HepG2 (cell line): ENCODE measurements around the gene JMJD8. TPM values are rescaled to one million over a fixed set of nuclear protein-coding genes. Genes with fewer than 3 reads are reported as not detected.

Experiments
- ARNT2 ChIP-seq: sonication (generic); formaldehyde crosslinking; IDR thresholded peaks from 2 replicates; pipeline ENCODE4 v1.8.0; 2022; ENCODE audit warnings: mild to moderate bottlenecking, low read depth, missing genetic modification reagents, moderate library complexity
- ATRX ChIP-seq: sonication (generic); formaldehyde crosslinking; IDR thresholded peaks from 2 replicates; pipeline ENCODE4 v1.4.0; 2020; ENCODE audit warnings: missing genetic modification reagents, borderline replicate concordance
- FOSL2 ChIP-seq: sonication (generic); formaldehyde crosslinking; IDR thresholded peaks from 2 replicates; pipeline ENCODE4 v1.4.0; 2020; ENCODE audit warnings: missing genetic modification reagents
- FOXM1 ChIP-seq: sonication (generic); formaldehyde crosslinking; IDR thresholded peaks from 2 replicates; pipeline ENCODE4 v1.5.0; 2020; ENCODE audit warnings: missing genetic modification reagents
- HNRNPLL ChIP-seq: fragments of 200-400 bp; formaldehyde crosslinking; IDR thresholded peaks from 2 replicates; pipeline ENCODE4 v1.6.1; 2017; ENCODE audit warnings: mild to moderate bottlenecking, low read depth, low read length; ENCODE audit not compliant: poor library complexity, severe bottlenecking
- JUNB ChIP-seq: sonication (generic); formaldehyde crosslinking; IDR thresholded peaks from 2 replicates; pipeline ENCODE4 v1.8.0; 2022; ENCODE audit warnings: missing genetic modification reagents, mild to moderate bottlenecking, borderline replicate concordance
- NCOA1 ChIP-seq: sonication (generic); formaldehyde crosslinking; IDR thresholded peaks from 2 replicates; pipeline ENCODE4 v1.9.0; 2021; ENCODE audit warnings: missing genetic modification reagents
- NFKB2 ChIP-seq: sonication (generic); formaldehyde crosslinking; IDR thresholded peaks from 2 replicates; pipeline ENCODE4 v1.4.0; 2020; ENCODE audit warnings: missing genetic modification reagents, borderline replicate concordance
- NR2C2 ChIP-seq: sonication (generic); formaldehyde crosslinking; IDR thresholded peaks from 2 replicates; pipeline ENCODE4 v1.4.0; 2020; ENCODE audit warnings: missing genetic modification reagents, mild to moderate bottlenecking, moderate library complexity, borderline replicate concordance
- PCBP1 ChIP-seq: fragments of 200-400 bp; formaldehyde crosslinking; IDR thresholded peaks from 2 replicates; pipeline ENCODE4 v1.6.1; 2017; ENCODE audit warnings: mild to moderate bottlenecking, low read depth, low read length, borderline replicate concordance
- POLR2AphosphoS5 ChIP-seq: IDR thresholded peaks from 2 replicates; pipeline ENCODE4 v1.6.1; 2012; ENCODE audit warnings: low read depth, low read length
- RFX5 ChIP-seq: IDR thresholded peaks from 2 replicates; pipeline ENCODE4 v1.6.1; 2011; ENCODE audit warnings: low read depth, low read length, improper control_type of control experiment
- SRY ChIP-seq: sonication (generic); formaldehyde crosslinking; IDR thresholded peaks from 2 replicates; pipeline ENCODE4 v1.8.0; 2022; ENCODE audit warnings: mild to moderate bottlenecking, missing genetic modification reagents
- SYNCRIP ChIP-seq: fragments of 200-400 bp; formaldehyde crosslinking; IDR thresholded peaks from 2 replicates; pipeline ENCODE4 v1.6.1; 2018; ENCODE audit warnings: mild to moderate bottlenecking, low read depth, low read length; ENCODE audit not compliant: insufficient read depth
- TAF1 ChIP-seq: sonication (generic); formaldehyde crosslinking; IDR thresholded peaks from 2 replicates; pipeline ENCODE4 v1.4.0; 2020; ENCODE audit warnings: missing genetic modification reagents
- YEATS4 ChIP-seq: sonication (generic); formaldehyde crosslinking; IDR thresholded peaks from 2 replicates; pipeline ENCODE4 v1.4.0; 2020; ENCODE audit warnings: missing genetic modification reagents, borderline replicate concordance
- ZBTB1 ChIP-seq: sonication (generic); formaldehyde crosslinking; IDR thresholded peaks from 2 replicates; pipeline ENCODE4 v1.4.0; 2020; ENCODE audit warnings: missing genetic modification reagents, borderline replicate concordance
- ZBTB21 ChIP-seq: sonication (generic); formaldehyde crosslinking; IDR thresholded peaks from 2 replicates; pipeline ENCODE4 v1.4.0; 2020; ENCODE audit warnings: missing genetic modification reagents
- ZBTB38 ChIP-seq: sonication (generic); formaldehyde crosslinking; IDR thresholded peaks from 2 replicates; pipeline ENCODE4 v1.5.1; 2020; ENCODE audit warnings: mild to moderate bottlenecking, missing genetic modification reagents
- ZFP41 ChIP-seq: sonication (generic); formaldehyde crosslinking; IDR thresholded peaks from 2 replicates; pipeline ENCODE4 v1.4.0; 2020; ENCODE audit warnings: mild to moderate bottlenecking, missing genetic modification reagents, borderline replicate concordance
- ZKSCAN1 ChIP-seq: fragments of 150-350 bp; IDR thresholded peaks from 2 replicates; pipeline ENCODE4 v1.6.1; 2014; ENCODE audit warnings: low read length
- ZSCAN22 ChIP-seq: sonication (generic); formaldehyde crosslinking; IDR thresholded peaks from 2 replicates; pipeline ENCODE4 v1.4.0; 2020; ENCODE audit warnings: mild to moderate bottlenecking, missing genetic modification reagents
- polyA plus RNA-seq, 8 experiments: library from polyadenylated mRNA; depleted of rRNA in 3 of 8; stranded (reverse) in 7 of 8; unstranded in 1 of 8; fragments of >200 nt; fragmentation: Illumina TruSeq in 4 of 8; extraction: Trizol in 4 of 8; gene quantifications; 2 replicates each; pipeline versions ENCODE4 v1.2.1 to v1.2.3, GENCODE V29; 2011 to 2016; ENCODE audit warnings: low read depth in 4 of 8, missing spikeins in 1 of 8, mixed read lengths in 1 of 8; ENCODE audit not compliant: insufficient read depth in 1 of 8
- total RNA-seq, 5 experiments: library from RNA; depleted of rRNA; stranded (reverse); fragments of >200 nt; fragmentation: Illumina TruSeq; extraction: Trizol; gene quantifications; 2 replicates each; pipeline ENCODE4 v1.2.3, GENCODE V29; 2016; ENCODE audit warnings: low read depth in 1 of 5
- TF ChIP-seq, protein P1 (sequence below): sonication (generic); formaldehyde crosslinking; IDR thresholded peaks from 2 replicates; pipeline ENCODE4 v1.8.1; 2023; ENCODE audit warnings: mild to moderate bottlenecking, missing genetic modification reagents
- TF ChIP-seq, protein P2 (sequence below): sonication (generic); formaldehyde crosslinking; IDR thresholded peaks from 2 replicates; pipeline ENCODE4 v1.4.0; 2020; ENCODE audit warnings: mild to moderate bottlenecking, missing genetic modification reagents
- TF ChIP-seq, protein P3 (sequence below), 2 experiments: sonication (generic) in 1 of 2; formaldehyde crosslinking in 1 of 2; IDR thresholded peaks; 2 replicates each; pipeline versions ENCODE4 v1.4.0 to v1.6.1; 2018 to 2020; ENCODE audit warnings: missing genetic modification reagents in 2 of 2, borderline replicate concordance in 1 of 2, low read depth in 1 of 2, mild to moderate bottlenecking in 1 of 2, missing biosample characterization in 1 of 2
- TF ChIP-seq, protein P4 (sequence below): IDR thresholded peaks from 2 replicates; pipeline ENCODE4 v1.6.1; 2016; ENCODE audit warnings: missing genetic modification reagents, missing compliant biosample characterization

JMJD8 gene
- total and polyA plus RNA-seq, 2 of the 13 experiments (the other 11 are each of a cell fraction or from before 2014, with no cell fraction given), result 2.6 to 11.8 TPM

DNA sequence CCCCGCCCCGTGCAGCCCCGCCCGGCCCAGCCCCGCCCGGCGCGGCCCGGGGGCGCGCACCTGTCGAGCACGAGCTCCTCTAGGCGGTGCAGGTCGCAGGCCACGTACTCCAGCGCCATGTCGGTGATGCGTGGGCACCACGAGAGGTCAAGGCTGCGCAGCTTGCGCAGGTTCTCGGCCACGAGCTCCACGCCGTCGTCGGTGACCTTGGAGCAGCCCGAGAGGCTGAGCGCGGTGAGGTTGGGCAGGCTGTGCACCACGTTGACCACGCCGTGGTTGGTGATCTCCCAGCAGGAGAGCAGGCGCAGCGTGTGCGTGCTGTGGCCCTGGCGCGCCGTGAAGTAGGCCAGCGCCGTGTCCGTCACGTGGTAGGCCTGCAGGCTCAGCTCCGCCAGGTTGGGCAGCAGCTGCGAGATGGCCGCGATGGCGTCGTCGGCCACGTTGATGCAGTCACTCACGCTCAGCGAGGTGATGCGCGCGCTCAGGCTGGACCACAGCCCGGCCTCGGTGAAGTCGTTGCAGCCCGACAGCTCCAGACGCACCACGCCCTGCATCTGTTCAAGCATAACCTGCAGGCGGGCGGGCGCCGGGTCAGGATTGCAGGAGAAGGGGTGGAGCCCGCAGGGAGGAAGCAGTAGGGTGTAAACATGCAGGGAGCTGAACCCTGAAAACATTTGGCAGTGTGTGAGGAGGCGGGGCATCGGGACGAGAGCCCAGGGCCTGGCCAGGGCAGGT lies 11.4 kb upstream of the JMJD8 start (continued):
- TF ChIP-seq ZFP41 (CRISPR knock-in tag) (peak; percentile 45; the same call in 1 of the 2 replicates), ZBTB38 (CRISPR knock-in tag) (peak; percentile 75), FOSL2 (CRISPR knock-in tag) (no peak), PCBP1 (no peak), ZBTB1 (CRISPR knock-in tag) (no peak), FOXM1 (CRISPR knock-in tag) (0 out of 2 replicates have a peak, but pooled peaks have one; percentile 28), ARNT2 (CRISPR knock-in tag) (peak; percentile 71), TAF1 (CRISPR knock-in tag) (no peak; the same call in 1 of the 2 replicates), ATRX (CRISPR knock-in tag) (no peak), NR2C2 (CRISPR knock-in tag) (0 out of 2 replicates have a peak, but pooled peaks have one; percentile 24), RFX5 (no peak), SYNCRIP (no peak), ZSCAN22 (CRISPR knock-in tag) (no peak), POLR2AphosphoS5 (no peak), NFKB2 (peak; percentile 59; the same call in 1 of the 2 replicates), HNRNPLL (peak; percentile 96), ZBTB21 (CRISPR knock-in tag) (no peak), SRY (CRISPR knock-in tag) (no peak), NCOA1 (CRISPR knock-in tag) (peak; percentile 35; the same call in 1 of the 2 replicates), JUNB (CRISPR knock-in tag) (peak; percentile 17; the same call in 1 of the 2 replicates), YEATS4 (CRISPR knock-in tag) (no peak), ZKSCAN1 (no peak)
- TF ChIP-seq, protein P1, sequence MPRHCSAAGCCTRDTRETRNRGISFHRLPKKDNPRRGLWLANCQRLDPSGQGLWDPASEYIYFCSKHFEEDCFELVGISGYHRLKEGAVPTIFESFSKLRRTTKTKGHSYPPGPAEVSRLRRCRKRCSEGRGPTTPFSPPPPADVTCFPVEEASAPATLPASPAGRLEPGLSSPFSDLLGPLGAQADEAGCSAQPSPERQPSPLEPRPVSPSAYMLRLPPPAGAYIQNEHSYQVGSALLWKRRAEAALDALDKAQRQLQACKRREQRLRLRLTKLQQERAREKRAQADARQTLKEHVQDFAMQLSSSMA (CRISPR knock-in tag), result no peak; the same call in 1 of the 2 replicates
- TF ChIP-seq, protein P2, sequence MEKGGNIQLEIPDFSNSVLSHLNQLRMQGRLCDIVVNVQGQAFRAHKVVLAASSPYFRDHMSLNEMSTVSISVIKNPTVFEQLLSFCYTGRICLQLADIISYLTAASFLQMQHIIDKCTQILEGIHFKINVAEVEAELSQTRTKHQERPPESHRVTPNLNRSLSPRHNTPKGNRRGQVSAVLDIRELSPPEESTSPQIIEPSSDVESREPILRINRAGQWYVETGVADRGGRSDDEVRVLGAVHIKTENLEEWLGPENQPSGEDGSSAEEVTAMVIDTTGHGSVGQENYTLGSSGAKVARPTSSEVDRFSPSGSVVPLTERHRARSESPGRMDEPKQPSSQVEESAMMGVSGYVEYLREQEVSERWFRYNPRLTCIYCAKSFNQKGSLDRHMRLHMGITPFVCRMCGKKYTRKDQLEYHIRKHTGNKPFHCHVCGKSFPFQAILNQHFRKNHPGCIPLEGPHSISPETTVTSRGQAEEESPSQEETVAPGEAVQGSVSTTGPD, result no peak
- TF ChIP-seq, protein P3, sequence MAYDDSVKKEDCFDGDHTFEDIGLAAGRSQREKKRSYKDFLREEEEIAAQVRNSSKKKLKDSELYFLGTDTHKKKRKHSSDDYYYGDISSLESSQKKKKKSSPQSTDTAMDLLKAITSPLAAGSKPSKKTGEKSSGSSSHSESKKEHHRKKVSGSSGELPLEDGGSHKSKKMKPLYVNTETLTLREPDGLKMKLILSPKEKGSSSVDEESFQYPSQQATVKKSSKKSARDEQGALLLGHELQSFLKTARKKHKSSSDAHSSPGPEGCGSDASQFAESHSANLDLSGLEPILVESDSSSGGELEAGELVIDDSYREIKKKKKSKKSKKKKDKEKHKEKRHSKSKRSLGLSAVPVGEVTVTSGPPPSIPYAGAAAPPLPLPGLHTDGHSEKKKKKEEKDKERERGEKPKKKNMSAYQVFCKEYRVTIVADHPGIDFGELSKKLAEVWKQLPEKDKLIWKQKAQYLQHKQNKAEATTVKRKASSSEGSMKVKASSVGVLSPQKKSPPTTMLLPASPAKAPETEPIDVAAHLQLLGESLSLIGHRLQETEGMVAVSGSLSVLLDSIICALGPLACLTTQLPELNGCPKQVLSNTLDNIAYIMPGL (CRISPR knock-in tag; IDR thresholded peaks at IDR 0.05; ENCODE audit: borderline replicate concordance in 1 of 2, low read depth in 1 of 2), result 0 out of 4 replicates have a peak, but pooled peaks of 1 of the 2 experiments have one; percentile 31
- TF ChIP-seq, protein P4, sequence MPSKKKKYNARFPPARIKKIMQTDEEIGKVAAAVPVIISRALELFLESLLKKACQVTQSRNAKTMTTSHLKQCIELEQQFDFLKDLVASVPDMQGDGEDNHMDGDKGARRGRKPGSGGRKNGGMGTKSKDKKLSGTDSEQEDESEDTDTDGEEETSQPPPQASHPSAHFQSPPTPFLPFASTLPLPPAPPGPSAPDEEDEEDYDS (CRISPR knock-in tag), result no peak
